ENCODE results near the gene POU6F2. TPM values are rescaled to one million over a fixed set of nuclear protein-coding genes. Genes with fewer than 3 reads are reported as not detected.

Gene POU6F2
- polyA plus RNA-seq, 2 of the 4 experiments (the other 2 are of a cell fraction), result not detected

DNA sequence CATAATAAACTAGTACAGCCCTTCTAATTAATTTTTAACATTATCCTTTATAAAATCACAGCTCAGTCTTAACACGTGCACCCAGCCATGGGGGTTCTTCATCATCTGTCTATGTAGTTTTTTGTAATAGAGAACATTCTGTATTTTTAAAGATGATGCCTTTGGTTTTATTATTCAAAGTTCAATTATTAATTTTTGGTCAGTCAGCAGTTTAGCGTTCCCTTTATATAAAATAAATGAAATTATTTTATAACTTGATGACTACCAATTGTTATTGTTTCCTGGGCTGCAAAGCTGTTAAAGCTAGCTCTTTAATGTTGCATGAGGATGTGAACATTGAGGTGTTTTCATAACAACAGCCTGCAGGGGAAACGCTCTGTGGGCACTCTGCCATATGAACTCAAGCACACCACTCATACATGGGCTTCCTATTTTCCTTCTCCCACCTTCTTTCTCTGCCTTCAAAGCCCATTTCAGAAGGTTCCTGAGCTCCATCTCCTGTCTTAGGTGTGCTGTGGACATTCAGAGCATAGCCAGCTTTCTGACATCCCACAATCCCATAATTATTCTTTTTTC lies 416.5 kb downstream of the POU6F2 start:
- no peak for FAIRE-seq
- no peak for DNase-seq (ENCODE audit: low read depth in 1 of 2, low spot score in 1 of 2)
- Histone ChIP-seq H3K4me3 (no peak overlapping the region), H3K4me2 (no peak overlapping the region), H3K9me3 (no peaks in the 10 kb centered on the region), H3K4me1 (no peaks in the 10 kb centered on the region), H3K27ac (no peak overlapping the region)
- CTCF ChIA-PET, result interaction anchor here (0.6 to 1.8 kb wide), 4 partner anchors 13 to 533 kb away, joined by 3 to 6 read pairs (median 4); no protein-coding TSS in a partner anchor
- TF ChIP-seq MAFK (IDR thresholded peaks at IDR 0.05; ENCODE audit: partially characterized antibody), result peak; percentile 56
- no peak for TF ChIP-seq RARB (CRISPR knock-in tag; IDR thresholded peaks at IDR 0.05)
- TF ChIP-seq, protein P1, sequence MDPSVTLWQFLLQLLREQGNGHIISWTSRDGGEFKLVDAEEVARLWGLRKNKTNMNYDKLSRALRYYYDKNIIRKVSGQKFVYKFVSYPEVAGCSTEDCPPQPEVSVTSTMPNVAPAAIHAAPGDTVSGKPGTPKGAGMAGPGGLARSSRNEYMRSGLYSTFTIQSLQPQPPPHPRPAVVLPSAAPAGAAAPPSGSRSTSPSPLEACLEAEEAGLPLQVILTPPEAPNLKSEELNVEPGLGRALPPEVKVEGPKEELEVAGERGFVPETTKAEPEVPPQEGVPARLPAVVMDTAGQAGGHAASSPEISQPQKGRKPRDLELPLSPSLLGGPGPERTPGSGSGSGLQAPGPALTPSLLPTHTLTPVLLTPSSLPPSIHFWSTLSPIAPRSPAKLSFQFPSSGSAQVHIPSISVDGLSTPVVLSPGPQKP (IDR thresholded peaks at IDR 0.05; ENCODE audit: low read depth, low read length), result no peak
- TF ChIP-seq FOXS1 (CRISPR knock-in tag; IDR thresholded peaks at IDR 0.05), result no peak
- POLR2A ChIA-PET, result no interaction called here
- no peak for ATAC-seq
- WGBS (ENCODE audit: missing lambda C conversion rate), result 13% methylated on average over 3 of the region's 3 CpGs

DNA sequence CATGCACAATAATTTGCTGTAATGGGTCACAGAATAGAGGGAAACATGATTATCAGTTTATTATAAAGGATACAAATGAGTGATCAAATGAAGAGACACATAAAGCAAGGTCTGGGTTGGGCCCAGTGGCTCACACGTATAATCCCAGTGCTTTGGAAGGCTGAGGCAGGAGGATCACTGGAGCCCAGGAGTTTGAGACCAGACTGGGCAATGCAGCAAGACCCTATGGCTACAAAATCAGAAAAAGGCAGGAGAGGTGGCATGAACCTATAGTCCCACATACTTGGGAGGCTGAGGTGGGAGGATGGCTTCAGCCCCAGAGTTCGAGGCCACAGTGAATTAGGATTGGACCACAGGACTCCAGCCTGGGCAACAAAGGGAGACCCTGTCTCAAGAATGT lies 421.7 kb downstream of the POU6F2 start:
- 3% methylated on average over 2 of the region's 2 CpGs for WGBS (ENCODE audit: missing lambda C conversion rate)
- no peak overlapping the region for H3K27ac ChIP-seq
- ATAC-seq (no peak), FAIRE-seq (no peak), DNase-seq (ENCODE audit: low read depth in 1 of 2, low spot score in 1 of 2) (no peak)
- H3K4me3 ChIP-seq, result no peak overlapping the region
- CTCF ChIA-PET, result no interaction called here
- no peaks in the 10 kb centered on the region for H3K4me1 ChIP-seq
- POLR2A ChIA-PET, result no interaction called here
- no peaks in the 10 kb centered on the region for H3K9me3 ChIP-seq
- TF ChIP-seq TP53 (CRISPR knock-in tag; IDR thresholded peaks at IDR 0.05) (no peak), NR3C1 (IDR thresholded peaks at IDR 0.05) (no peak), MAFK (IDR thresholded peaks at IDR 0.05; ENCODE audit: partially characterized antibody) (no peak), ZC3H11A (IDR thresholded peaks at IDR 0.05) (no peak), ZFP36 (IDR thresholded peaks at IDR 0.05; ENCODE audit: borderline replicate concordance, partially characterized antibody) (no peak), KDM1A (IDR thresholded peaks at IDR 0.05; ENCODE audit: low read depth) (no peak), RCOR1 (IDR thresholded peaks at IDR 0.05; ENCODE audit: low read depth, low read length) (no peak)
- TF ChIP-seq, protein P2, sequence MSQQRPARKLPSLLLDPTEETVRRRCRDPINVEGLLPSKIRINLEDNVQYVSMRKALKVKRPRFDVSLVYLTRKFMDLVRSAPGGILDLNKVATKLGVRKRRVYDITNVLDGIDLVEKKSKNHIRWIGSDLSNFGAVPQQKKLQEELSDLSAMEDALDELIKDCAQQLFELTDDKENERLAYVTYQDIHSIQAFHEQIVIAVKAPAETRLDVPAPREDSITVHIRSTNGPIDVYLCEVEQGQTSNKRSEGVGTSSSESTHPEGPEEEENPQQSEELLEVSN (IDR thresholded peaks at IDR 0.05; ENCODE audit: borderline replicate concordance, low read depth), result no peak
- H3K4me2 ChIP-seq, result no peak overlapping the region

DNA sequence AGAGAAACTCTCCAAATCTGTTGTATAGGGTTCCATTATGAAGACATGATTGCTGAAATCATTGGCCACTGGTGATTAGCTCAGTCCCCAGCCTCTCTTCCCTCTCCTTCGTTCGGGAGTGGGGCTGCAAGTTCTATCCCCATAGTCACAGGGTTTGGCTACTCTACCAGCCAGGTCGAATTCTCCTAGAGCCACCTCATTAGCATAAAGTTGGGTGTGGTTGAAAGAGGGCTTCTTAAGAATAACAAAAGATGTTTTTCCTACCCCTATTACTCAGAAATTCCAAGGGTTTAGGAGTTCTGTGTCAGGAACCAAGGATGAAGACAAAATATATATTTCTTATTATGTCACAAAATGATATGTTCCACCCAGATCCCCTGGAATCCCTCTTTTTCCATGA lies 422.3 kb downstream of the POU6F2 start:
- ATAC-seq, result no peak
- WGBS (ENCODE audit: missing lambda C conversion rate), result 17% methylated on average over 3 of the region's 3 CpGs
- no peak for FAIRE-seq
- no peak for DNase-seq (ENCODE audit: low read depth in 1 of 2, low spot score in 1 of 2)
- Histone ChIP-seq H3K4me2 (no peak overlapping the region), H3K4me1 (no peaks in the 10 kb centered on the region), H3K4me3 (no peak overlapping the region), H3K9me3 (no peaks in the 10 kb centered on the region), H3K27ac (no peak overlapping the region)
- TF ChIP-seq FOXS1 (CRISPR knock-in tag; IDR thresholded peaks at IDR 0.05), result no peak
- TF ChIP-seq KDM1A (IDR thresholded peaks at IDR 0.05; ENCODE audit: low read depth), result no peak
- TF ChIP-seq BHLHE40 (IDR thresholded peaks at IDR 0.05; ENCODE audit: low read depth, low read length), result no peak
- TF ChIP-seq, protein P3, sequence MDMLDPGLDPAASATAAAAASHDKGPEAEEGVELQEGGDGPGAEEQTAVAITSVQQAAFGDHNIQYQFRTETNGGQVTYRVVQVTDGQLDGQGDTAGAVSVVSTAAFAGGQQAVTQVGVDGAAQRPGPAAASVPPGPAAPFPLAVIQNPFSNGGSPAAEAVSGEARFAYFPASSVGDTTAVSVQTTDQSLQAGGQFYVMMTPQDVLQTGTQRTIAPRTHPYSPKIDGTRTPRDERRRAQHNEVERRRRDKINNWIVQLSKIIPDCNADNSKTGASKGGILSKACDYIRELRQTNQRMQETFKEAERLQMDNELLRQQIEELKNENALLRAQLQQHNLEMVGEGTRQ (IDR thresholded peaks at IDR 0.05), result no peak
- TF ChIP-seq ESRRA (IDR thresholded peaks at IDR 0.05; ENCODE audit: borderline replicate concordance, low read length), result no peak
- TF ChIP-seq CBX2 (IDR thresholded peaks at IDR 0.05; ENCODE audit: borderline replicate concordance, low read depth), result no peak
- TF ChIP-seq PHF8 (IDR thresholded peaks at IDR 0.05; ENCODE audit: borderline replicate concordance, low read depth), result no peak
- TF ChIP-seq JUN (IDR thresholded peaks at IDR 0.05), result no peak
- no peak for TF ChIP-seq SREBF2 (IDR thresholded peaks at IDR 0.05)
- TF ChIP-seq, protein P4, sequence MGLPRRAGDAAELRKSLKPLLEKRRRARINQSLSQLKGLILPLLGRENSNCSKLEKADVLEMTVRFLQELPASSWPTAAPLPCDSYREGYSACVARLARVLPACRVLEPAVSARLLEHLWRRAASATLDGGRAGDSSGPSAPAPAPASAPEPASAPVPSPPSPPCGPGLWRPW (IDR thresholded peaks at IDR 0.05), result no peak
- no peak for TF ChIP-seq ZFP36 (IDR thresholded peaks at IDR 0.05; ENCODE audit: borderline replicate concordance, partially characterized antibody)
- TF ChIP-seq POLR2AphosphoS2 (conservative IDR thresholded peaks at IDR 0.05; ENCODE audit: low read length), result no peak
- no peak for TF ChIP-seq ZC3H11A (IDR thresholded peaks at IDR 0.05)
- TF ChIP-seq NR3C1 (IDR thresholded peaks at IDR 0.05), result no peak
- TF ChIP-seq CEBPB (IDR thresholded peaks at IDR 0.05), result no peak
- TF ChIP-seq RCOR1 (IDR thresholded peaks at IDR 0.05; ENCODE audit: low read depth, low read length), result no peak
- TF ChIP-seq, protein P5, sequence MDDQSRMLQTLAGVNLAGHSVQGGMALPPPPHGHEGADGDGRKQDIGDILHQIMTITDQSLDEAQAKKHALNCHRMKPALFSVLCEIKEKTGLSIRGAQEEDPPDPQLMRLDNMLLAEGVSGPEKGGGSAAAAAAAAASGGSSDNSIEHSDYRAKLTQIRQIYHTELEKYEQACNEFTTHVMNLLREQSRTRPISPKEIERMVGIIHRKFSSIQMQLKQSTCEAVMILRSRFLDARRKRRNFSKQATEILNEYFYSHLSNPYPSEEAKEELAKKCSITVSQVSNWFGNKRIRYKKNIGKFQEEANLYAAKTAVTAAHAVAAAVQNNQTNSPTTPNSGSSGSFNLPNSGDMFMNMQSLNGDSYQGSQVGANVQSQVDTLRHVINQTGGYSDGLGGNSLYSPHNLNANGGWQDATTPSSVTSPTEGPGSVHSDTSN (IDR thresholded peaks at IDR 0.05), result no peak
- no peak for TF ChIP-seq POLR2A (IDR thresholded peaks at IDR 0.05; ENCODE audit: low read length)
- TF ChIP-seq RAD21 (conservative IDR thresholded peaks at IDR 0.05 in 1 of 2, IDR thresholded peaks at IDR 0.05 in 1 of 2), result no peak
- ChIA-PET POLR2A (no interaction called here), CTCF (no interaction called here)
